GM23338 (cell line): Measurements from ENCODE around the gene XRCC4. TPM values are rescaled to one million over a fixed set of nuclear protein-coding genes. Genes with fewer than 3 reads are reported as not detected.

Experiments used
- ATAC-seq: fragments of 200-7000 bp; cut with Tn5 transposase; 3 replicates; pipeline ENCODE4 v1.9.1; 2020
- DNase-seq: peaks from one replicate; pipeline ENCODE4 v3.0.0-alpha.2; 2015; ENCODE audit warnings: low spot score
- H2AFZ ChIP-seq: fragments of 200-600 bp; sonication (generic); 2 replicates; pipeline ENCODE4 v1.8.0; 2016; ENCODE audit warnings: antibody characterized with exemption, mild to moderate bottlenecking, moderate library complexity
- H3F3A ChIP-seq: fragments of 200-600 bp; sonication (generic); replicated peaks from 2 replicates; pipeline ENCODE4 v1.8.0; 2017; ENCODE audit warnings: antibody characterized with exemption, mixed run types, low read depth
- H3K27ac ChIP-seq: fragments of 200-600 bp; sonication (generic); 2 replicates; pipeline ENCODE4 v1.6.1; 2016; ENCODE audit warnings: low read depth
- H3K27me3 ChIP-seq: fragments of 200-600 bp; sonication (generic); 2 replicates; pipeline ENCODE4 v1.8.0; 2016; ENCODE audit warnings: mild to moderate bottlenecking, mixed run types, moderate library complexity; ENCODE audit not compliant: insufficient read depth
- H3K36me3 ChIP-seq: fragments of 200-600 bp; sonication (generic); 2 replicates; pipeline ENCODE4 v1.8.0; 2016; ENCODE audit warnings: mild to moderate bottlenecking; ENCODE audit not compliant: insufficient read depth
- H3K4me1 ChIP-seq: fragments of 200-600 bp; sonication (generic); 2 replicates; pipeline ENCODE4 v1.8.0; 2016; ENCODE audit warnings: mild to moderate bottlenecking, moderate library complexity; ENCODE audit not compliant: insufficient read depth
- H3K4me2 ChIP-seq: fragments of 200-600 bp; sonication (generic); 2 replicates; pipeline ENCODE4 v1.7.1; 2017; ENCODE audit warnings: mixed run types
- H3K4me3 ChIP-seq: fragments of 200-600 bp; sonication (generic); 2 replicates; pipeline ENCODE4 v1.6.1; 2016; ENCODE audit warnings: mixed run types
- H3K79me2 ChIP-seq: fragments of 200-600 bp; sonication (generic); replicated peaks from 2 replicates; pipeline ENCODE4 v1.8.0; 2017; ENCODE audit warnings: mild to moderate bottlenecking; ENCODE audit not compliant: insufficient read depth
- H3K9me2 ChIP-seq: fragments of 200-600 bp; sonication (generic); 2 replicates; pipeline ENCODE4 v1.8.0; 2017; ENCODE audit not compliant: insufficient read depth
- H4K20me1 ChIP-seq: fragments of 200-600 bp; sonication (generic); replicated peaks from 2 replicates; pipeline ENCODE4 v1.8.0; 2017; ENCODE audit warnings: mild to moderate bottlenecking; ENCODE audit not compliant: insufficient read depth
- H3K27ac Mint-ChIP-seq: 2 replicates; pipeline ENCODE4 v1.8.0; 2020; ENCODE audit warnings: inconsistent platforms, mild to moderate bottlenecking, moderate library complexity, mixed read lengths
- H3K27me3 Mint-ChIP-seq: 3 replicates; pipeline ENCODE4 v1.8.0; 2022; ENCODE audit warnings: low read depth, mild to moderate bottlenecking, moderate library complexity, mixed read lengths, inconsistent platforms; ENCODE audit not compliant: insufficient read depth, poor library complexity
- H3K36me3 Mint-ChIP-seq: 3 replicates; pipeline ENCODE4 v1.8.0; 2021; ENCODE audit warnings: low read depth, mild to moderate bottlenecking, inconsistent platforms, moderate library complexity, mixed read lengths
- H3K4me1 Mint-ChIP-seq: 3 replicates; pipeline ENCODE4 v1.8.0; 2020; ENCODE audit warnings: mild to moderate bottlenecking, inconsistent platforms, mixed read lengths
- H3K4me3 Mint-ChIP-seq: 3 replicates; pipeline ENCODE4 v1.8.0; 2021; ENCODE audit warnings: moderate library complexity, mild to moderate bottlenecking, inconsistent platforms, mixed read lengths
- H3K9me3 Mint-ChIP-seq: 3 replicates; pipeline ENCODE4 v1.8.0; 2020; ENCODE audit warnings: moderate library complexity, mild to moderate bottlenecking, inconsistent platforms, mixed read lengths
- CREB1 ChIP-seq: fragments of 250-450 bp; sonication (Bioruptor Pico); IDR thresholded peaks from 2 replicates; pipeline ENCODE4 v1.5.0; 2020; ENCODE audit warnings: low read depth, mild to moderate bottlenecking, moderate library complexity
- EZH2phosphoT487 ChIP-seq: fragments of 200-600 bp; sonication (generic); IDR thresholded peaks from one replicate; pipeline ENCODE4 v1.8.1; 2018; ENCODE audit warnings: antibody characterized with exemption; ENCODE audit not compliant: unreplicated experiment
- JUNB ChIP-seq: IDR thresholded peaks from one replicate; pipeline ENCODE4 v1.6.1; 2016; ENCODE audit warnings: antibody characterized with exemption; ENCODE audit not compliant: unreplicated experiment
- NANOG ChIP-seq: IDR thresholded peaks from 2 replicates; pipeline ENCODE4 v1.6.1; 2016; ENCODE audit warnings: antibody characterized with exemption, borderline replicate concordance
- POLR2AphosphoS5 ChIP-seq: IDR thresholded peaks from 2 replicates; pipeline ENCODE4 v1.6.1; 2016; ENCODE audit warnings: antibody characterized with exemption, low read depth
- STAT1 ChIP-seq: IDR thresholded peaks from one replicate; pipeline ENCODE4 v1.6.1; 2016; ENCODE audit warnings: antibody characterized with exemption; ENCODE audit not compliant: unreplicated experiment
- polyA plus RNA-seq: library from polyadenylated mRNA; unstranded; fragments of >200 nt; fragmentation: Nextera tagmentation; extraction: Ambion mirVana; gene quantifications from 2 replicates; pipeline ENCODE4 v1.2.1, GENCODE V29; 2016
- total RNA-seq: library from RNA; depleted of rRNA; stranded (reverse); fragments of >200 nt; shearing (Covaris generic); gene quantifications from 2 replicates; pipeline ENCODE4 v1.2.3, GENCODE V29; 2014
- TF ChIP-seq, protein P1 (sequence below): fragments of 250-450 bp; sonication (Bioruptor Pico); IDR thresholded peaks from 2 replicates; pipeline ENCODE4 v1.5.0; 2020; ENCODE audit warnings: mild to moderate bottlenecking, moderate library complexity
- TF ChIP-seq, protein P2 (sequence below): IDR thresholded peaks from 2 replicates; pipeline ENCODE4 v1.6.1; 2016; ENCODE audit warnings: antibody characterized with exemption
- TF ChIP-seq, protein P3 (sequence below), 2 experiments: fragments of 200-600 bp in 1 of 2; sonication (generic) in 1 of 2; conservative IDR thresholded peaks; 2 replicates each; pipeline versions ENCODE4 v1.5.1 to v1.6.1; 2016 to 2017; ENCODE audit warnings: antibody characterized with exemption in 2 of 2, low read depth in 2 of 2, mild to moderate bottlenecking in 2 of 2, moderate library complexity in 1 of 2
- TF ChIP-seq, protein P4 (sequence below): IDR thresholded peaks from one replicate; pipeline ENCODE4 v1.6.1; 2018; ENCODE audit warnings: antibody characterized with exemption; ENCODE audit not compliant: unreplicated experiment

Gene XRCC4
- total and polyA plus RNA-seq, 2 experiments from 2014 or later: 11.5 to 22.4 TPM

DNA sequence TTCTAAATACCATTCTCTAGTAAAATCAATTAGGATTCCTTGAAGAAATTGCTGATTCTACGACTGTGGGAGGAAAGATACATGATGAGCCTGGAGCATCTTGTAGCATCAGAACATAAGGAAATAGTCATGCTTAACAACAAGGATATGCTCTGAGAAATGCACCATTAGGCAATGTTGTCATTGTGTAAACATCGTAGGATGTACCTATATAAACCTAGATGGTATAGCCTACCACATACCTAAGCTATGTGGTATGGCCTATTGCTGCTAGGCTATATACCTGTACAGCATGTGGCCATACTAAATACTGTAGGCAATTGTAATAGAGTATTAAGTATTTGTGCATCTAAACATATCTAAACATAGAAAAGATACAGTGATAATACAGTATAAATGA is 316.8 kb downstream of the XRCC4 start (continued):
- TF ChIP-seq, protein P1, sequence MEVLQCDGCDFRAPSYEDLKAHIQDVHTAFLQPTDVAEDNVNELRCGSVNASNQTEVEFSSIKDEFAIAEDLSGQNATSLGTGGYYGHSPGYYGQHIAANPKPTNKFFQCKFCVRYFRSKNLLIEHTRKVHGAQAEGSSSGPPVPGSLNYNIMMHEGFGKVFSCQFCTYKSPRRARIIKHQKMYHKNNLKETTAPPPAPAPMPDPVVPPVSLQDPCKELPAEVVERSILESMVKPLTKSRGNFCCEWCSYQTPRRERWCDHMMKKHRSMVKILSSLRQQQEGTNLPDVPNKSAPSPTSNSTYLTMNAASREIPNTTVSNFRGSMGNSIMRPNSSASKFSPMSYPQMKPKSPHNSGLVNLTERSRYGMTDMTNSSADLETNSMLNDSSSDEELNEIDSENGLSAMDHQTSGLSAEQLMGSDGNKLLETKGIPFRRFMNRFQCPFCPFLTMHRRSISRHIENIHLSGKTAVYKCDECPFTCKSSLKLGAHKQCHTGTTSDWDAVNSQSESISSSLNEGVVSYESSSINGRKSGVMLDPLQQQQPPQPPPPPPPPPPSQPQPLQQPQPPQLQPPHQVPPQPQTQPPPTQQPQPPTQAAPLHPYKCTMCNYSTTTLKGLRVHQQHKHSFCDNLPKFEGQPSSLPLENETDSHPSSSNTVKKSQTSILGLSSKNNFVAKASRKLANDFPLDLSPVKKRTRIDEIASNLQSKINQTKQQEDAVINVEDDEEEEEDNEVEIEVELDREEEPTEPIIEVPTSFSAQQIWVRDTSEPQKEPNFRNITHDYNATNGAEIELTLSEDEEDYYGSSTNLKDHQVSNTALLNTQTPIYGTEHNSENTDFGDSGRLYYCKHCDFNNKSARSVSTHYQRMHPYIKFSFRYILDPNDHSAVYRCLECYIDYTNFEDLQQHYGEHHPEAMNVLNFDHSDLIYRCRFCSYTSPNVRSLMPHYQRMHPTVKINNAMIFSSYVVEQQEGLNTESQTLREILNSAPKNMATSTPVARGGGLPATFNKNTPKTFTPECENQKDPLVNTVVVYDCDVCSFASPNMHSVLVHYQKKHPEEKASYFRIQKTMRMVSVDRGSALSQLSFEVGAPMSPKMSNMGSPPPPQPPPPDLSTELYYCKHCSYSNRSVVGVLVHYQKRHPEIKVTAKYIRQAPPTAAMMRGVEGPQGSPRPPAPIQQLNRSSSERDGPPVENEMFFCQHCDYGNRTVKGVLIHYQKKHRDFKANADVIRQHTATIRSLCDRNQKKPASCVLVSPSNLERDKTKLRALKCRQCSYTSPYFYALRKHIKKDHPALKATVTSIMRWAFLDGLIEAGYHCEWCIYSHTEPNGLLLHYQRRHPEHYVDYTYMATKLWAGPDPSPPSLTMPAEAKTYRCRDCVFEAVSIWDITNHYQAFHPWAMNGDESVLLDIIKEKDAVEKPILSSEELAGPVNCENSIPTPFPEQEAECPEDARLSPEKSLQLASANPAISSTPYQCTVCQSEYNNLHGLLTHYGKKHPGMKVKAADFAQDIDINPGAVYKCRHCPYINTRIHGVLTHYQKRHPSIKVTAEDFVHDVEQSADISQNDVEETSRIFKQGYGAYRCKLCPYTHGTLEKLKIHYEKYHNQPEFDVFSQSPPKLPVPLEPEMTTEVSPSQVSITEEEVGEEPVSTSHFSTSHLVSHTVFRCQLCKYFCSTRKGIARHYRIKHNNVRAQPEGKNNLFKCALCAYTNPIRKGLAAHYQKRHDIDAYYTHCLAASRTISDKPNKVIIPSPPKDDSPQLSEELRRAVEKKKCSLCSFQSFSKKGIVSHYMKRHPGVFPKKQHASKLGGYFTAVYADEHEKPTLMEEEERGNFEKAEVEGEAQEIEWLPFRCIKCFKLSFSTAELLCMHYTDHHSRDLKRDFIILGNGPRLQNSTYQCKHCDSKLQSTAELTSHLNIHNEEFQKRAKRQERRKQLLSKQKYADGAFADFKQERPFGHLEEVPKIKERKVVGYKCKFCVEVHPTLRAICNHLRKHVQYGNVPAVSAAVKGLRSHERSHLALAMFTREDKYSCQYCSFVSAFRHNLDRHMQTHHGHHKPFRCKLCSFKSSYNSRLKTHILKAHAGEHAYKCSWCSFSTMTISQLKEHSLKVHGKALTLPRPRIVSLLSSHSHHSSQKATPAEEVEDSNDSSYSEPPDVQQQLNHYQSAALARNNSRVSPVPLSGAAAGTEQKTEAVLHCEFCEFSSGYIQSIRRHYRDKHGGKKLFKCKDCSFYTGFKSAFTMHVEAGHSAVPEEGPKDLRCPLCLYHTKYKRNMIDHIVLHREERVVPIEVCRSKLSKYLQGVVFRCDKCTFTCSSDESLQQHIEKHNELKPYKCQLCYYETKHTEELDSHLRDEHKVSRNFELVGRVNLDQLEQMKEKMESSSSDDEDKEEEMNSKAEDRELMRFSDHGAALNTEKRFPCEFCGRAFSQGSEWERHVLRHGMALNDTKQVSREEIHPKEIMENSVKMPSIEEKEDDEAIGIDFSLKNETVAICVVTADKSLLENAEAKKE (CRISPR knock-in tag): no peak
- TF ChIP-seq CREB1 (CRISPR knock-in tag) (no peak), NANOG (no peak), EZH2phosphoT487 (no peak), STAT1 (no peak), JUNB (no peak)
- TF ChIP-seq, protein P2, sequence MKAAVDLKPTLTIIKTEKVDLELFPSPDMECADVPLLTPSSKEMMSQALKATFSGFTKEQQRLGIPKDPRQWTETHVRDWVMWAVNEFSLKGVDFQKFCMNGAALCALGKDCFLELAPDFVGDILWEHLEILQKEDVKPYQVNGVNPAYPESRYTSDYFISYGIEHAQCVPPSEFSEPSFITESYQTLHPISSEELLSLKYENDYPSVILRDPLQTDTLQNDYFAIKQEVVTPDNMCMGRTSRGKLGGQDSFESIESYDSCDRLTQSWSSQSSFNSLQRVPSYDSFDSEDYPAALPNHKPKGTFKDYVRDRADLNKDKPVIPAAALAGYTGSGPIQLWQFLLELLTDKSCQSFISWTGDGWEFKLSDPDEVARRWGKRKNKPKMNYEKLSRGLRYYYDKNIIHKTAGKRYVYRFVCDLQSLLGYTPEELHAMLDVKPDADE: no peak

DNA sequence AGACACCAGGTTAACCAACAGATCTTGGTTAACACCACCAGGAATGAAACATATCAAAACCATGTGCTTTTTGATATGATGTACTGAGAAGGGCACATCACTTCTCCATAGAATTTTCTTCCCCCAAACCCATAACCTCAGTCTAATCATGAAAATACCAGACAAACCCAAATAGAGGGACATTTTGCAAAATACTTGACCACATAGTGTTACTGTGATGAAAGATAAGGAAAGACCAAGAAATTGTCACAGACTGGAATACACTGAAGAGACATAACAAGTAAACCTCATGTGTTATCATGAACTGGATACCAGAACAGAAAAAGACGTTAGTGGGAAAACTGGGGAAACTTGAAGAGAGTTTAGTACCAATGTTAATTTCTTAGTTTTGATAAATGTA is 319.3 kb downstream of the XRCC4 start:
- H4K20me1 ChIP-seq: no peaks in the 10 kb centered on the region
- H3K9me2 ChIP-seq: no peaks in the 10 kb centered on the region; the same call in 1 of the 2 replicates
- no peak for ATAC-seq
- no peak overlapping the region for H3K27ac ChIP-seq
- no peaks in the 10 kb centered on the region for H3K27me3 ChIP-seq
- DNase-seq: no peak
- H3F3A ChIP-seq: no peaks in the 10 kb centered on the region
- H3K4me3 Mint-ChIP-seq: no peak overlapping the region
- H3K4me2 ChIP-seq: no peak overlapping the region
- no peaks in the 10 kb centered on the region for H3K36me3 ChIP-seq
- no peaks in the 10 kb centered on the region for H3K36me3 Mint-ChIP-seq
- H3K27me3 Mint-ChIP-seq: peaks cover 2% of the 10 kb centered on the region
- no peaks in the 10 kb centered on the region for H3K79me2 ChIP-seq
- H3K4me3 ChIP-seq: no peak overlapping the region
- H3K27ac Mint-ChIP-seq: no peak overlapping the region
- no peak overlapping the region for H2AFZ ChIP-seq
- H3K4me1 ChIP-seq: peaks cover 16% of the 10 kb centered on the region
- no peaks in the 10 kb centered on the region for H3K9me3 Mint-ChIP-seq
- peaks cover 10% of the 10 kb centered on the region for H3K4me1 Mint-ChIP-seq
- TF ChIP-seq, protein P3, sequence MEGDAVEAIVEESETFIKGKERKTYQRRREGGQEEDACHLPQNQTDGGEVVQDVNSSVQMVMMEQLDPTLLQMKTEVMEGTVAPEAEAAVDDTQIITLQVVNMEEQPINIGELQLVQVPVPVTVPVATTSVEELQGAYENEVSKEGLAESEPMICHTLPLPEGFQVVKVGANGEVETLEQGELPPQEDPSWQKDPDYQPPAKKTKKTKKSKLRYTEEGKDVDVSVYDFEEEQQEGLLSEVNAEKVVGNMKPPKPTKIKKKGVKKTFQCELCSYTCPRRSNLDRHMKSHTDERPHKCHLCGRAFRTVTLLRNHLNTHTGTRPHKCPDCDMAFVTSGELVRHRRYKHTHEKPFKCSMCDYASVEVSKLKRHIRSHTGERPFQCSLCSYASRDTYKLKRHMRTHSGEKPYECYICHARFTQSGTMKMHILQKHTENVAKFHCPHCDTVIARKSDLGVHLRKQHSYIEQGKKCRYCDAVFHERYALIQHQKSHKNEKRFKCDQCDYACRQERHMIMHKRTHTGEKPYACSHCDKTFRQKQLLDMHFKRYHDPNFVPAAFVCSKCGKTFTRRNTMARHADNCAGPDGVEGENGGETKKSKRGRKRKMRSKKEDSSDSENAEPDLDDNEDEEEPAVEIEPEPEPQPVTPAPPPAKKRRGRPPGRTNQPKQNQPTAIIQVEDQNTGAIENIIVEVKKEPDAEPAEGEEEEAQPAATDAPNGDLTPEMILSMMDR (conservative IDR thresholded peaks at IDR 0.05; ENCODE audit: low read depth in 2 of 2): no peak
- TF ChIP-seq, protein P4, sequence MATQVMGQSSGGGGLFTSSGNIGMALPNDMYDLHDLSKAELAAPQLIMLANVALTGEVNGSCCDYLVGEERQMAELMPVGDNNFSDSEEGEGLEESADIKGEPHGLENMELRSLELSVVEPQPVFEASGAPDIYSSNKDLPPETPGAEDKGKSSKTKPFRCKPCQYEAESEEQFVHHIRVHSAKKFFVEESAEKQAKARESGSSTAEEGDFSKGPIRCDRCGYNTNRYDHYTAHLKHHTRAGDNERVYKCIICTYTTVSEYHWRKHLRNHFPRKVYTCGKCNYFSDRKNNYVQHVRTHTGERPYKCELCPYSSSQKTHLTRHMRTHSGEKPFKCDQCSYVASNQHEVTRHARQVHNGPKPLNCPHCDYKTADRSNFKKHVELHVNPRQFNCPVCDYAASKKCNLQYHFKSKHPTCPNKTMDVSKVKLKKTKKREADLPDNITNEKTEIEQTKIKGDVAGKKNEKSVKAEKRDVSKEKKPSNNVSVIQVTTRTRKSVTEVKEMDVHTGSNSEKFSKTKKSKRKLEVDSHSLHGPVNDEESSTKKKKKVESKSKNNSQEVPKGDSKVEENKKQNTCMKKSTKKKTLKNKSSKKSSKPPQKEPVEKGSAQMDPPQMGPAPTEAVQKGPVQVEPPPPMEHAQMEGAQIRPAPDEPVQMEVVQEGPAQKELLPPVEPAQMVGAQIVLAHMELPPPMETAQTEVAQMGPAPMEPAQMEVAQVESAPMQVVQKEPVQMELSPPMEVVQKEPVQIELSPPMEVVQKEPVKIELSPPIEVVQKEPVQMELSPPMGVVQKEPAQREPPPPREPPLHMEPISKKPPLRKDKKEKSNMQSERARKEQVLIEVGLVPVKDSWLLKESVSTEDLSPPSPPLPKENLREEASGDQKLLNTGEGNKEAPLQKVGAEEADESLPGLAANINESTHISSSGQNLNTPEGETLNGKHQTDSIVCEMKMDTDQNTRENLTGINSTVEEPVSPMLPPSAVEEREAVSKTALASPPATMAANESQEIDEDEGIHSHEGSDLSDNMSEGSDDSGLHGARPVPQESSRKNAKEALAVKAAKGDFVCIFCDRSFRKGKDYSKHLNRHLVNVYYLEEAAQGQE: no peak
- TF ChIP-seq POLR2AphosphoS5: no peak
- TF ChIP-seq STAT1: no peak
- no peak for TF ChIP-seq JUNB
- TF ChIP-seq, protein P2: no peak
